ENCODE measurements around the gene MTCH1. TPM values are rescaled to one million over a fixed set of nuclear protein-coding genes. Genes with fewer than 3 reads are reported as not detected.

MTCH1 gene
- total RNA-seq, 1 experiment from 2014 or later: 241 TPM

DNA sequence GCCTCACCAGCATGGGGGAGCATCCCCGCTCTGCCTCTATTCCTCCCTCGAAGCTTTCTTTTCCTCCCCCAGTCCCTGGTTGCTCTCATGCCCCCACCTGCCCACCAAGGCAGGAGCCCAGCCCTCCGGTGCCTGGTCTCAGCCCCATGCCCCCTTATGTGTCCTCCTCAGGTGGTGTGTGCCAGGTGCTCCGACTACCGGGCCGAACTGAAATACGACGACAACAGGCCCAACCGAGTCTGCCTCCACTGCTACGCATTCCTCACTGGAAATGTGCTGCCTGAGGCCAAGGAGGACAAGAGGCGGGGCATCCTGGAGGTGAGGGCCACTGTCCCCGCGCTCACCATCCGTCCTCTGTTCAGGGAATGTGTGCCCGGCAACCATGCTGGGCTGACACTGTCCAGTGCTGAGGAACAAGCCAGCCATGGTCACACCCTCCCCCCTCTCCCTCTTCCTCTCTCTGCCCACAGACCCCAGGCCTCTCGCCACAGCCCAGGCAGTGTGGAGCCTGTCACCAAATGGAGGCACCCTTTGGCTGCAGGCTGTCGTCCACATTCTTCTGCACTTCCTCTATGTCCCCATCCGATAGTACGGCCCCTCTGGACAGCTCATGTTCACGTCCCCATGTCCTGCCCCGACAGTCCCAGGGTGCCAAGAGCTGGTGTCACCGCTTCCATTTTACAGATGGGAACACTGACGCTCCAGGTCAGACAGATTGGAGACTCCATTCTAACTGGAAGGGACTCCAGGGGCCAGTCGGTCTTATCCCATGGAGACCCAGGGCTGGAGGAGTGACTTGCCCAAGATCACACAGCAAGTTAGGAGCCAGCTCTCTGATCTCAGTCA is 39.8 kb upstream of the MTCH1 start:
- no peak for TF ChIP-seq EZH2 (IDR thresholded peaks at IDR 0.05; ENCODE audit: low read depth)
- TF ChIP-seq, protein P1, sequence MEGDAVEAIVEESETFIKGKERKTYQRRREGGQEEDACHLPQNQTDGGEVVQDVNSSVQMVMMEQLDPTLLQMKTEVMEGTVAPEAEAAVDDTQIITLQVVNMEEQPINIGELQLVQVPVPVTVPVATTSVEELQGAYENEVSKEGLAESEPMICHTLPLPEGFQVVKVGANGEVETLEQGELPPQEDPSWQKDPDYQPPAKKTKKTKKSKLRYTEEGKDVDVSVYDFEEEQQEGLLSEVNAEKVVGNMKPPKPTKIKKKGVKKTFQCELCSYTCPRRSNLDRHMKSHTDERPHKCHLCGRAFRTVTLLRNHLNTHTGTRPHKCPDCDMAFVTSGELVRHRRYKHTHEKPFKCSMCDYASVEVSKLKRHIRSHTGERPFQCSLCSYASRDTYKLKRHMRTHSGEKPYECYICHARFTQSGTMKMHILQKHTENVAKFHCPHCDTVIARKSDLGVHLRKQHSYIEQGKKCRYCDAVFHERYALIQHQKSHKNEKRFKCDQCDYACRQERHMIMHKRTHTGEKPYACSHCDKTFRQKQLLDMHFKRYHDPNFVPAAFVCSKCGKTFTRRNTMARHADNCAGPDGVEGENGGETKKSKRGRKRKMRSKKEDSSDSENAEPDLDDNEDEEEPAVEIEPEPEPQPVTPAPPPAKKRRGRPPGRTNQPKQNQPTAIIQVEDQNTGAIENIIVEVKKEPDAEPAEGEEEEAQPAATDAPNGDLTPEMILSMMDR (conservative IDR thresholded peaks at IDR 0.05): no peak
- BruUV-seq (replicated peaks): no TSS peak
- Histone ChIP-seq H2AFZ (no peak overlapping the region), H3K4me1 (replicated peaks; ENCODE audit: insufficient read depth) (peaks cover 56% of the 10 kb centered on the region), H3K27me3 (ENCODE audit: insufficient read depth, low read depth) (no peaks in the 10 kb centered on the region), H3K4me3 (no peak overlapping the region), H3K9me2 (ENCODE audit: insufficient read depth) (no peaks in the 10 kb centered on the region), H3K9me3 (ENCODE audit: insufficient read depth, low read depth) (no peaks in the 10 kb centered on the region), H3K4me2 (no peak overlapping the region), H3K79me2 (ENCODE audit: low read depth) (no peaks in the 10 kb centered on the region), H4K20me1 (ENCODE audit: insufficient read depth) (no peaks in the 10 kb centered on the region), H3K27ac (peak overlapping the region; percentile 100), H3K36me3 (ENCODE audit: low read depth) (no peaks in the 10 kb centered on the region), H3F3A (ENCODE audit: insufficient read depth, low read depth) (peaks cover 46% of the 10 kb centered on the region)
- ChIA-PET POLR2A (ENCODE audit: unreplicated experiment) (interaction anchor here (0.7 to 1.4 kb wide), 2 partner anchors 30 to 67 kb away, joined by 3 to 6 read pairs; no protein-coding TSS in a partner anchor), CTCF (interaction anchor here (0.6 kb wide), 2 partner anchors 141 to 283 kb away, joined by 3 to 6 read pairs; no protein-coding TSS in a partner anchor)
- intact Hi-C loops (cut with micrococcal nuclease; ENCODE audit: unreplicated experiment): loop anchor here (10.0 kb wide), 2 partner anchors 109 to 669 kb away; partner anchors contain the start of gene MDGA1
- DNase-seq: no peak

DNA sequence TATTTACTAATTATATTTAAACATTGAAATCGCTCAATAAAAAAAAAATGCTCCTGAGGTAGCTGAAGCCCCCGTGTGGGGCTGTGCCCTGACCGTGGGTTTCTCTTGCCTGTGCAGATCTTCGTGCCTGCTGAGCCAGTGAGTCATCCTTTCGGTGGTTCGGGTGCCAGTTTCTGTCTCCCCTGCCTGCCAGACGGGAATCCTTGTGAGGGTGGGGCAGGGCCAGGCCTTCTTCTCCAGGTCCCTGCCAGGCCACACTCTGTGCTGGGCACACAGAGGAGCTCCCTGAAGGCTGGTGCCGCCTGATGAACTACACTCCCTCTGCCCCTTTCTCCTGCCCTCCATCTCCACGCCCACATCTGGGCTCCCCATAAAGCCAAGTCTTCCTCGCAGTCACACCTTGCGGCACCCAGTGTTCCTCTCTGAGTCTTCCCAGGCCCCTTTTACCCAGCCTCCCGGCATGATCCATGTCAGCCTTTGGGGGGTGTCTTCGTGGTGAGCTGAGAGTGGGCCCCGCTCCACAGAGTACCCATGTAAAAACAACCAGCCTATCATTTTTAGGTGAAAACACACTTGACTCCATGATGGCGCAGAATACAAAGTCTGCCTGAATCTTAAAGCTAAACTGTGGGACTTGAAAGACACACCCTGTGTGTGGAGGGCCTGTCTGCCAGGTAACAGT is 38.8 kb upstream of the MTCH1 start:
- H3K4me2 ChIP-seq: peak overlapping the region; percentile 67
- ChIA-PET CTCF (interaction anchor here (0.5 to 1.1 kb wide), 4 partner anchors 147 to 441 kb away, joined by 3 to 10 read pairs (median 4); no protein-coding TSS in a partner anchor), POLR2A (ENCODE audit: unreplicated experiment) (interaction anchor here (0.5 to 1.4 kb wide), 6 partner anchors 31 to 308 kb away, joined by 3 to 19 read pairs (median 8); no protein-coding TSS in a partner anchor)
- H3K79me2 ChIP-seq (ENCODE audit: low read depth): no peaks in the 10 kb centered on the region
- H2AFZ ChIP-seq: no peak overlapping the region
- H3K4me3 ChIP-seq: no peak overlapping the region
- H3K27me3 ChIP-seq (ENCODE audit: insufficient read depth, low read depth): no peaks in the 10 kb centered on the region
- no peaks in the 10 kb centered on the region for H3K9me2 ChIP-seq (ENCODE audit: insufficient read depth)
- TF ChIP-seq, protein P1 (conservative IDR thresholded peaks at IDR 0.05): no peak
- TF ChIP-seq EZH2 (IDR thresholded peaks at IDR 0.05; ENCODE audit: low read depth): no peak
- H3K36me3 ChIP-seq (ENCODE audit: low read depth): no peaks in the 10 kb centered on the region
- BruUV-seq (replicated peaks): TSS peak; percentile 87
- peaks cover 52% of the 10 kb centered on the region for H3F3A ChIP-seq (ENCODE audit: insufficient read depth, low read depth)
- H3K9me3 ChIP-seq (ENCODE audit: insufficient read depth, low read depth): no peaks in the 10 kb centered on the region
- DNase-seq: peak; percentile 90 to 91
- H3K27ac ChIP-seq: peak overlapping the region; percentile 100
- peaks cover 65% of the 10 kb centered on the region for H3K4me1 ChIP-seq (replicated peaks; ENCODE audit: insufficient read depth)
- no peaks in the 10 kb centered on the region for H4K20me1 ChIP-seq (ENCODE audit: insufficient read depth)
- intact Hi-C loops (cut with micrococcal nuclease; ENCODE audit: unreplicated experiment): loop anchor here (1.0 to 10.0 kb wide), 4 partner anchors 68 to 670 kb away; partner anchors contain the start of gene MDGA1
